HG03442 (cell line): ENCODE data around the gene CCDC12.
A peak's percentile ranks its signal among the peaks of the same experiment; 100 is the strongest.

Source experiments
- ATAC-seq: cut with Tn5 transposase; IDR thresholded peaks from one replicate; pipeline ENCODE4 v1.9.1; 2021; ENCODE audit warnings: mild to moderate bottlenecking, moderate library complexity; ENCODE audit not compliant: unreplicated experiment

The CCDC12 gene

DNA sequence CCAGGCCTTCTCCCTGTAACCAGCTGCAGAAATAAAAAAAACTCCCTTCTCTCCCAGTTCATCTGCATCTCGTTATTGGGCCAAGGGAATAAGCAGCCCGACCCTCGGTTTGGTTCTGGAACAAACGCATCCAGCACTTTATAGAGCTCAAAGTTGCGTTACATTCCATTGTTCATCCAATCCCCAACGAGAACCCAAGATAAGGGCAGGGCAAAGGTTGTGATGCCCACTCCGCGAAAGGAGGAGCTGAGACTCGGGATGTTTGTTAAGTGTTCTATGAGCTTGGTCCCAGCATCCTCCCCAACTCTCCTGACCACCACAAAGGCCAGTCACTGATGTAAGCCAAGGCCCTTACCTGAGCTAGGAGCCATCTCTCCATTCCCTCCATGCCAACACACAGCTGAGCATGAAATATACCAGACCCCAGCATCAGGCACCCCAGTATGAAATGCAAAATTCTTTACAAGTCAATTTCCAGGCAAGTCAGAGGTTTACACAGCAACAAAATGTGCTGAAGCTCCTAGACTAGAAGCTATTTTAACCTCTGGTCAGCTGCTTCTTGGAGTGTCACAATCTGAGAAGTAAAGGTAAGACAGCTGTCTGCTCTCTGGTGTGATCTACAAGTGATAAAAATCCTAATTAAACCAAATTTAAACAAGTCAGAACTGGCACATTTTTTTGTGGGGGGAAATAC, 17.9 kb downstream of the CCDC12 start:
- ATAC-seq = no peak

GRCh38 chr3:46957092-46957820, 19.3 kb downstream of the CCDC12 start:
- ATAC-seq = no peak

GRCh38 chr3:46955801-46956259, 20.7 kb downstream of the CCDC12 start:
- no peak for ATAC-seq

DNA sequence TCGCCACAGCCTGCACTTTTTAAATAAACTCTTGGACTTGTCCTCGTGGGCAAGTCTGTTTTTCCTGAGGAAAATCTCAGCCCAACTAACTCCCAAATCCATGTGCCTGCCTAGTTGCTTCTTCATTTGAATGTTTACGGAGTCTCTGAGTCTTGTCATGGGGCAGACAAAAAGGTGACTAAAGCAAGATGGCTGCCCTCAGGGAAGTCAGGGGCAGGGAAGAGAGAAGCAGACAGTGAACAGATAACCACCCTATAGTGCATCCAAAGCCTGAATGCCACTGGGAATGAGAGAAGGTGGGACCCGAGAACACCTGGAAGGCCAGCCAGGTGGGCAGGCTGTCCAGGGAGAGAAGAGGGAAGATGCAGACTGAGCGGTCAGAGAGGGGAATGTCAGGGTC, 21.4 kb downstream of the CCDC12 start:
- ATAC-seq = no peak

- ATAC-seq = no peak
These were observed 22.4 kb downstream of the CCDC12 start for GRCh38 chr3:46954178-46954577.

DNA sequence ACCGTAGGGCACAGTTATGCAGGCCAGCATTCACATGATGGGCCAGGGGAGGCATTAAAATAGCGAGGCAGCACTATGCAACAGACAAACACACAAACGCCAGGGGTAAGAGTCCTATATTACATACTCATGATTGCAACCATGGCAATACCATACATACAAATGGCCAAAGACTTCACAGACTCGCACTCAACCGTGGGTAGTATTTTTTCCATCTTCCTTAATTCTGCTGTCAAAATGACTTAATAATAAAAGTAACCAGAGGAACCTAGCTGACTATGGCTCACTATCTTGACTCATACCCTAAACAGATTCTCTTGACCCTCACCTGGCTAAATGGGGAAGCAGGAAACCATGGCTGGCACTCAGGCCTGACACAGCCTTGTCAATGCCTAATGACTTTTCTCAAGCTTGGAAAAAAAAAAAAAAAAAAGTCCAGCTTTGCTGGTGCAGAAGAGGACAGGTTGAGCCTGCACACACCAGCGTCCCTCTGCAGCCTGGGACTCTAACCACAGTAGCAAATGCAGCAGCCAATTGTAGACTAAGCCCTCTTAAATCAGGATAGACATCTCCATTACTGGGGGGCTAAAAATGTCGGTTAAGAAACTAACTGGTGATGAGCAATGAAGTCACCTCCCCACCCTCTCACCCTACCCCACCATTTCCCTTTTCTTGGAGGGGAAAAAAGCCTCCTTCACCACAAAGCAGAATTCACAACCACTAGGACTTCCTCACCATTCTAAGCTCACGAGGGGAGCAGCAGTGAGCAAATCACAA, 23.1 kb downstream of the CCDC12 start:
- ATAC-seq = peak; percentile 36

DNA sequence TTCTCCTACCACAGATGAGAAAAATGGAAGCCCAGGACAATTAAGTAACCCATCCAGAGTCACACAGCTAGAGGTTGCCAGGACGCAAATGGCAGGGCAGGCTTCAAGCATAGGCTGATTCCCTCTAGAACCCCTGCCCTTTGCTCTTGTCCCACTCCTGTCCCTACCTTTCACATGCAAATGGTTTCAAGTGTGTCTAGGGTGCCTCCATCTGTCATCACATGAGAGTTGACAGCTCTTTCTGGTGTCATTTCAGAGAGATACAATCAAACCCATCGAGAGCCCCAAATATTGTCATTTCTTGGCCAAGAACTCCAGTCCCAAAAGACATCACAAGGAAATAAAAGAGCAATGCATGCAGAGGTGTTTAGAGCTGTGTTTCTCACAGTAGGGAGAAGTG, 23.7 kb downstream of the CCDC12 start:
- no peak for ATAC-seq

- ATAC-seq = no peak
These were observed 25.8 kb downstream of the CCDC12 start for GRCh38 chr3:46950650-46951241.

DNA sequence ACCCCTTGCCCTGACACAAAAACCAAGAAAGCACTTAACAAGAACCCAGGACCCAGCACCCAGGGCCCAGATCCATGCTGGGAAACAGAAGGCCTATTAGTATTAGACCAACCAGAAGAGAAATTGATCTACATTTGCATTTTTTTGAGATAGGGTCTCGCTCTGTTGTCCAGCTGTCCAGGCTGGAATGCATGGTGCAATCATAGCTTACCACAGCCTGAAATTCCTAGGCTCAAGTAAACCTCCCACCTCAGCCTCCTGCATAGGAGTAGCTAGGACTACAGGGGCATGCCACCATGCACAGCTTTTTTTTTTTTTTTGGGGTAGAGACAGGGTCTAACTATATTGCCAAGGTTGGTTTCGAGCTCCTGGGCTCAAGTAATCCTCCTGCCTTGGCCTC, 26.4 kb downstream of the CCDC12 start:
- ATAC-seq = no peak

DNA sequence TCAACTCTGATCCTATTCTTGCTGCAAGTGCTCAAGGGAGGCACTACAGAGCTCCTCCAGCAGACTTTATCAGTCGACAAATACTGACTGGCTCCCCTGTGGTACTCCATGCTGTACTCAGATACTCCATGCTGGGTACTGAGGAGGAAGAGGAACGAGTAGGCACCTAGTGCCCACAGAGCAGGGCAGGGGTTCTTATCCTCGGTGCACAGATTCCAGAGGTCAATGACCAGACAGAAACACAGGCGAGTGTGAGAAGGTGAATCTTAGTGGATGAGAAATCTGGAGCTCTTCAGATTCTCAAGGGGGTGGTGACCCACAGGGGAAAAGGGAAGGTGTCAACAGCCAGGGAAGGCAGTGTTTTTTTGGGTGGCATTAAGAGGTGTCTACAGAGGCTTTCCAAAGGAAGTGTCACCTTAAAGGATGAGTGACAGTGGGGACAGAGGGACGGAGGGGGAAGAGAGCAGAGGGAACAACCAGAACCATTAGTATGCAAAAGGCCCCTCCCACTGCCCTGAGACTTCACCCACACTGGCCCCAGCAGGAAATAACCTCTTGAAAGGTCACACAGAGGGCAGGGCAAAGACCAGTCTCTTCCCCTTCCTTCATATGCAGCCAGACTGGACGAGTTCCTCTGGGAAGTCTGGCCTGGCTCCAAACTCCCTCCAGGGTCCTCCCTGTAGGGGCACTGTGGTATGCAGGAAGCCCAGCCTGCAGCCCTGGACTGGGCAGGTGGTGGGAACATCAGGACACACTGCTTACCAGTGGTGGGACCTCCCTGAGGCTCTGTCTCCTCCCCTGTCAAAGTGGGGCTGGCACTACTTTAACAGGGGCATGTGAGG, 27.5 kb downstream of the CCDC12 start:
- ATAC-seq = peak; percentile 52

DNA sequence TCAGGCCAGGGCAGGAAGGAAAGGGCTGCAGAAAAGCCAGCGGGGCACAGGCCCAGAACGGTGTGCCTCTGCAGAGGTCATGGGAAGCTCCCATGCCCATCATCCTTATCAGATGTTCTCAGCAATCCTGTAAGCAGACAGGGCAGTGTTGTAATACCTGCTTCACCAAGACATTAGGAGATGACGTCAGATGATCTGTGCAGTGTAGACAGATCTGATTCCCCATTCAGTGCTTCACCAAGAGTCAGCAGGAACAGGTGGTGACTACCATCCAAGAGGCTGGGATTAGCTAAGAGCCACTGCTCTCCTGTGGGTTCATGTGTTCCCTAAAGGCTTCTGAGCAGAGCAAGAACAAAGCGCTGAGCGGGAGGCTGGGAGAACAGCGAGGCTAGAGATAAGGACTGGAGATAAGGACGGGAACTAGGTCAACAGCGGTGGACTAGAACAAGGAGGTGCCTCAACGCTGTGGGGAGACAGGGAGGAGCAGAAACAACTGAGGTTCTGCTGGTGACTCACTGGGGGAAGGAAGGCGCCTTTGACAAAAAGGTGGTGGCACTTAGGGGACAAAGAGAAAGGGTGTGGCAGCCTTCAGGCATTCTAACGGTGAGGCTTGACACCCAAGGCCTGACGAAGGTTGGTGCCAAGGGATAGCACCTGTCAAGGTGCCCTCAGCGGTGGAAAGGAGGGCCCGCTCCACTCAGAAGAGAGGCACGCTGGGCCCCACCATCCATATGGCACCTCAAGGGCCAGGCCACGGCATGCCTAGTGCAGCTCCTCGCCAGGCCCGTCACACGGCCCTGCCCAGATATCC, 28.4 kb downstream of the CCDC12 start:
- no peak for ATAC-seq

GRCh38 chr3:46947546-46947901, 29.0 kb downstream of the CCDC12 start:
- no peak for ATAC-seq

- ATAC-seq = no peak
These were observed 29.5 kb downstream of the CCDC12 start for GRCh38 chr3:46946856-46947545.

GRCh38 chr3:46946416-46946815, 30.1 kb downstream of the CCDC12 start:
- no peak for ATAC-seq

DNA sequence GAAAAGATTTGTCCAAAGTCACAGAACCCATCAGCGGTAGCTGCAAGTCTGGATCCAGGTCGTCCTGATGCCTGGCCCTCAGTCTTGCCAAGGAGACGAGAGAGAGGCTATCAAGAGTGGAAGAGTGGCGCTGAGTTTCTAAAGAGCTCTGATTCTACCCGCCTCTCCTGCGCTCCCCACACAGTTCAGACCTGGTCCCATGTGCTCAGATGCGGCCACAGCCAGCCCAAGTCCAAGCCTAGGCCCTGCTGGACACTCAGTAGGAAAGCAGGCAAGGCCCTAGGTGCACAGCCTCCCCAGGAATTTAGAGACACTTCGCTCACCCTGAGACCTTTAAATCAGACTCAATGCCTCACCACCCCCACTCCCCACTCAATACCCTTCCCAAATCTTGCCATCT, 32.4 kb downstream of the CCDC12 start:
- ATAC-seq = no peak

- ATAC-seq = no peak
These were observed 33.0 kb downstream of the CCDC12 start for GRCh38 chr3:46943237-46944187.

GRCh38 chr3:46942481-46943236, 33.9 kb downstream of the CCDC12 start:
- no peak for ATAC-seq
